ENCODE results near the gene MAP3K10. TPM values are rescaled to one million over a fixed set of nuclear protein-coding genes. Genes with fewer than 3 reads are reported as not detected.

MAP3K10 gene
- total and polyA plus RNA-seq, 7 donors = 10.7 to 35.1 (median 19.1) TPM

DNA sequence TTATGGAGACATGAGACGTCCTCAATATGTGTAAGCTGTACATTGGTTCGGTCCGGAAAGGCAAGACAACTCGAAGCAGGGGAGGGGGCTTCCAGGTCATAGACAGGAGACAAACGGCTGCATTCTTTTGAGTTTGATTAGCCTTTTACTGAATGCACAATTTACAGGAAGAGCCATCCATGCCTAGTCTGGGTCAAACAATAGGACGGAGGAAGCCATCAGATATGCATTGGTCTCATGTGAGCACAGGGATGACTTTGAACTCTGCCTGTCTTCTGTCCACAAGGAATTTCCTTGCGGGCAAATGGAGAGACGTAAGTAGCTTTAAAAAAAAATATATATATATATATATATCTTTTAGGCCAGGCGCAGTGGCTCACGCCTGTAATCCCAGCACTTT, 37.1 kb downstream of the MAP3K10 start:
- Histone ChIP-seq H3K36me3 (ENCODE audit: insufficient read depth in 1 of 2, low read depth in 1 of 2) (peaks cover 0 to 6% of the 10 kb centered on the region in 2 donors), H3K4me1 (peaks cover 31% of the 10 kb centered on the region), H3K9me3 (no peaks in the 10 kb centered on the region), H3K27me3 (ENCODE audit: insufficient read depth in 3 of 3, low read length in 2 of 3) (peaks cover 0 to 41% (median 15%) of the 10 kb centered on the region in 3 donors), H3K4me3 (no peak overlapping the region), H3K27ac (no peak overlapping the region)
- intact Hi-C loops (cut with DNase I) = no loop called here
- no peak for ATAC-seq
- DNase-seq = no peak
- no peak for TF ChIP-seq CTCF (IDR thresholded peaks at IDR 0.05)
- 50 to 55% (median 54%) methylated on average over 10 of the region's 10 CpGs for WGBS, 3 donors

GRCh38 chr19:40228863-40229262, 37.6 kb downstream of the MAP3K10 start:
- H3K4me3 ChIP-seq = no peak overlapping the region
- peaks cover 0 to 36% (median 15%) of the 10 kb centered on the region in 3 donors for H3K27me3 ChIP-seq (ENCODE audit: insufficient read depth in 3 of 3, low read length in 2 of 3)
- peaks cover 31% of the 10 kb centered on the region for H3K4me1 ChIP-seq
- WGBS, 3 donors = 63 to 70% (median 63%) methylated on average over 5 of the region's 5 CpGs
- ATAC-seq (no peak), DNase-seq (no peak)
- intact Hi-C loops (cut with DNase I) = no loop called here
- no peak overlapping the region for H3K27ac ChIP-seq
- no peaks in the 10 kb centered on the region for H3K9me3 ChIP-seq
- no peak for TF ChIP-seq CTCF (IDR thresholded peaks at IDR 0.05)
- H3K36me3 ChIP-seq (ENCODE audit: insufficient read depth in 1 of 2, low read depth in 1 of 2) = peaks cover 0 to 11% of the 10 kb centered on the region in 2 donors

DNA sequence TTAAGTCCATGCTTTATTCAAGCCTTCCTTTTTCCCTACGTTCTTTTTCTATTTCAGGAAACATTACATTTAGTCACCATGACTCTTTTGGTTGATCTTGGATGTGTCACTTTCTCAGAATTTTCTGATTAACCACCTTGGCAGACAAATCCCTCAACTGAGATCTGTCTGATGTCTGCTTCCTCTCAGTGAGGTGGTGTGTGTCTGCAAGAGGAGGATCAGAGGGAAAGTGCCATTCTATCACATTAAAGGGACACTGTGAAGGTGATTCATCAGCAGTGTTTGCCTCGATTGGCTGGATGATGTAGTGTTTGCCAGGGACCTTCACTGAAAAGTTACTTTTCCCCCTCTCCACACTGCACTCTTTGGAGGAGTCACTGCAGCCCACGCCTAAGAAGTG, 38.3 kb downstream of the MAP3K10 start:
- ATAC-seq (peak; percentile 14 to 31 (median 24)), DNase-seq (no peak)
- Histone ChIP-seq H3K27me3 (ENCODE audit: insufficient read depth in 3 of 3, low read length in 2 of 3) (peaks cover 0 to 30% (median 12%) of the 10 kb centered on the region in 3 donors), H3K4me1 (peaks cover 31% of the 10 kb centered on the region), H3K4me3 (no peak overlapping the region), H3K9me3 (no peaks in the 10 kb centered on the region), H3K36me3 (ENCODE audit: insufficient read depth in 1 of 2, low read depth in 1 of 2) (peaks cover 0 to 17% of the 10 kb centered on the region in 2 donors), H3K27ac (no peak overlapping the region)
- no peak for TF ChIP-seq CTCF (IDR thresholded peaks at IDR 0.05)
- intact Hi-C loops (cut with DNase I) = no loop called here
- WGBS, 3 donors = 29 to 37% (median 31%) methylated on average over 3 of the region's 3 CpGs

DNA sequence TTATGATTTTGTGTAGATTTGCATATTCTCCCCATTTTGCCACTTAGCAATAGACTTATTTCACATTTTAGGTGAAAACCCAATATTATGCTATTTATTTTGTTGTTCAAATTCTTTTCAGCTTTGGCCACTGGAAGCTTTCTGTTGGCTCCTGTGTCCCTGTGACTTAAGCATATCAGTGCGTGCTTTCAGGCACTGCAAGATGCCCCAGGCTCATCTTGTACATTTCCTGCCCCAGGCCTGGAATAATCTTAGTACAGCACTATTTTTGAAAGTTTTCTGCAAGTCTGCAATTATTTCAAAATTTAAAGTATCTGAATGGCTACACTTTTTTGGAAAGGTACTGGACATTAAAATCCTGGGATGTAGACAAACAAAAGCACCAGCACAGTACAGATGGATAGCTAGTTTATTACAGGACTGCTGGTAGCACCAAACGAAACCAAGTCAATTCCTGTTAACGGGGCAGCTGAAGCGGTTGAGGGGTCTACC, 38.7 kb downstream of the MAP3K10 start:
- no peaks in the 10 kb centered on the region for H3K9me3 ChIP-seq
- no peak for ATAC-seq
- peaks cover 0 to 22% of the 10 kb centered on the region in 2 donors for H3K36me3 ChIP-seq (ENCODE audit: insufficient read depth in 1 of 2, low read depth in 1 of 2)
- peaks cover 31% of the 10 kb centered on the region for H3K4me1 ChIP-seq
- no peak overlapping the region for H3K27ac ChIP-seq
- WGBS, 3 donors = 56 to 70% (median 61%) methylated on average over 4 of the region's 4 CpGs
- TF ChIP-seq CTCF (IDR thresholded peaks at IDR 0.05) = no peak
- peaks cover 0 to 25% (median 12%) of the 10 kb centered on the region in 3 donors for H3K27me3 ChIP-seq (ENCODE audit: insufficient read depth in 3 of 3, low read length in 2 of 3)
- intact Hi-C loops (cut with DNase I) = loop anchor here in 1 of 2 donors (5.0 kb wide), 1 partner anchor 52 kb away; no protein-coding TSS in a partner anchor
- DNase-seq = no peak
- H3K4me3 ChIP-seq = no peak overlapping the region

DNA sequence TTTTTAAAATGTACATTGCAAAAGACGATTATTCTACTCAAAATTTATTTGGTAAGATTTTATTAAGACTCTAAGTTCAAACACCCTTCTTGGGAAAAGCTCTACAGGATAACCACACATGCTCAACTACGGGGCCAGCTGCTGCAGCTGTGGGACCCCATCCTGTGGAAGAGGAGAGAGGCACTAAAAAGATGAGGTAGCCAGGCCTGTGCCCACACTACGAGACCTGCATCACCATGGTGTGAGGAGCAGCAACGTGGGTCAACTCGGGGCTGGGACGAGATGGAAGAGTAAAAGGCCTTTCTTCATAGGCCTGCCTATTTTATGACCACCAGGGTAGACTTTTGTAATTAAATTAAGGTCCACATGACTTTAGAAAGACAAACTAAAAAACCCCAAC, 39.8 kb downstream of the MAP3K10 start:
- WGBS, 3 donors = 66 to 80% (median 76%) methylated on average over 6 of the region's 6 CpGs
- no peak overlapping the region for H3K4me3 ChIP-seq
- H3K4me1 ChIP-seq = peaks cover 27% of the 10 kb centered on the region
- no peak overlapping the region for H3K27ac ChIP-seq
- intact Hi-C loops (cut with DNase I) = loop anchor here in 1 of 2 donors (5.0 kb wide), 1 partner anchor 51 kb away; no protein-coding TSS in a partner anchor
- no peaks in the 10 kb centered on the region for H3K9me3 ChIP-seq
- H3K36me3 ChIP-seq (ENCODE audit: insufficient read depth in 1 of 2, low read depth in 1 of 2) = peaks cover 0 to 33% of the 10 kb centered on the region in 2 donors
- no peak for TF ChIP-seq CTCF (IDR thresholded peaks at IDR 0.05)
- no peak for ATAC-seq
- H3K27me3 ChIP-seq (ENCODE audit: insufficient read depth in 3 of 3, low read length in 2 of 3) = peaks cover 0 to 14% (median 4%) of the 10 kb centered on the region in 3 donors
- DNase-seq = no peak

All from psoas muscle (tissue), 8 donors.